Pancreas (tissue), 10 donors: ENCODE measurements around the gene PSMC4. TPM values are rescaled to one million over a fixed set of nuclear protein-coding genes. Genes with fewer than 3 reads are reported as not detected.

Source experiments
- ATAC-seq, 4 donors: fragments of 200-7000 bp; cut with Tn5 transposase; one replicate each; pipeline versions ENCODE4 v1.8.0 to v1.9.1; 2020; ENCODE audit warnings: mild to moderate bottlenecking in 4 of 4, moderate library complexity in 4 of 4
- DNase-seq, 6 donors: peaks; one replicate each; pipeline ENCODE4 v3.0.0-alpha.2; 2020
- FAIRE-seq: peaks from 2 replicates; lab custom pipeline; 2012; peaks lifted over from hg19 to GRCh38; lab: Jason Lieb, UNC
- H3K27ac ChIP-seq, 4 donors: fragments of 200-600 bp; sonication (generic); 1 replicate in 3 of 4; 2 replicates in 1 of 4; pipeline versions ENCODE4 v1.5.0 to v1.8.0; 2020
- H3K27me3 ChIP-seq, 4 donors: fragments of 200-600 bp; one replicate each; pipeline ENCODE4 v1.8.0; 2021
- H3K36me3 ChIP-seq, 3 donors: fragments of 200-600 bp; sonication (generic) in 1 of 3; one replicate each; pipeline versions ENCODE4 v1.5.0 to v1.8.0; 2020 to 2021
- H3K4me1 ChIP-seq, 3 donors: fragments of 200-600 bp; one replicate each; pipeline ENCODE4 v1.8.0; 2021
- H3K4me3 ChIP-seq, 4 donors: fragments of 200-600 bp; sonication (generic) in 2 of 4; one replicate each; pipeline versions ENCODE4 v1.5.0 to v1.8.0; 2020 to 2021
- H3K9me3 ChIP-seq, 4 donors: fragments of 200-600 bp; one replicate each; pipeline ENCODE4 v1.8.0; 2021
- WGBS, 2 donors: extraction: QIAGEN DNeasy Blood & Tissue Kit; methylation state at CpG; one replicate each; pipeline ENCODE4 v1.1.7; 2013; 5-methylcytosine and 5-hydroxymethylcytosine counted together
- intact Hi-C, 3 donors: fragments of 100-400 bp; cut with DNase I; formaldehyde crosslinking; loops; one replicate each; pipeline versions ENCODE4 v1.11.1 to v1.14.2; 2022
- polyA plus RNA-seq, 2 donors: library from polyadenylated mRNA; stranded (reverse); fragments of 200-250 nt; gene quantifications; one replicate each; pipeline ENCODE4 v1.2.3, GENCODE V29; 2013
- total RNA-seq, 6 donors: library from RNA; stranded (reverse); fragmentation: NEBNext Ultra II Directional in 4 of 6; extraction: Animal tissue kit (Norgen Biotek cat#: 25700) in 4 of 6; gene quantifications; one replicate each; pipeline versions ENCODE4 v1.2.1 to v1.2.4, GENCODE V29; 2021 to 2023
- TF ChIP-seq, protein P1 (sequence below), 4 donors: fragments of 200-600 bp; sonication (generic) in 3 of 4; IDR thresholded peaks; one replicate each; pipeline versions ENCODE4 v1.5.0 to v1.8.0; 2021; ENCODE audit warnings: antibody characterized with exemption in 4 of 4
- donor health status: healthy with polysubstance abuse.
- donor health status: DM: no; HTN: no; CAD: no; lungs with moderate emphysema.
- donor health status: DM: no; HTN: no; CAD: no.
- donor health status: control.
- donor health status: control.
- donor health status: Bipolar disorder and iron deficiency.
- donor health status: DM: yes; HTN: yes; CAD: no.
- donor health status: DM: no; HTN: no; CAD: no.
- donor health status: DM: no; HTN: no; CAD: no.
- donor health status: DM: yes; HTN: yes; CAD: no.

PSMC4 gene
- total RNA-seq (10 to 100 TPM; 14.4 to 38.0 (median 28.2) TPM), polyA plus RNA-seq (10 to 100 TPM; 40.4 to 45.2 TPM)

DNA sequence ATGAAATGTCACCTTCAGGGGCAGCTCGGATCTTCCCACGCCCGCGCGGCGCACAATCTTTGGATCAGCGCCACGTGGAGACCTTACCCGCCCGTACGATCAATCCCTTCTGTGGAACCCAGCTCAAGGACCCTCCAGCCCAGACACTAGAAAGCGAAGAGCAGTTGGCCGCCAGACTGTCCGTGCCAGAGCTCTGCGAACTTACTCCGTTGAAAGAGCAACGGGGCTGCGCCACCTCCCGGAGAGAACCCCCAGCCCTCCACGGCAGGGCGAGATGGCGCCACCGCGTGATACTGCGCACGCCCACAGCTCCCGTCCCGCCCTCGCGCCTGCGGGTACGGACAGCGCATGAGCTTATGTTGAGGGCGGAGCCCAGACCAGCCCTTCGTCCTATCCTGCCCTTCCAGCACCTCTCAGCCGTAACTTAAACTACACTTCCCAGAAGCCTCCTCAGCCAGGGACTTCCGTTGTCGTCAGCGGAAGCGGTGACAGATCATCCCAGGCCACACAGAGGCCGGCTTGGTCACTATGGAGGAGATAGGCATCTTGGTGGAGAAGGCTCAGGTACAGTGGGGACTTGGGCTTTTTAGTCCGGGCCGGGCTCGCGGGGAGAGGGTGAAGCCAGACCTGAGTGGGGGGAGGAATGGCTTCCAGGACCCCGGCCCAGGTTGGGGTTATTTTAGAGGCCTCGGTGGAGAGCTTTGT lies at the start of gene PSMC4:
Gene PSMC4 (plus strand): TSS at position 491 of the 705 bp plus-strand sequence. CDS start 38 bp downstream, at position 529.
- peaks cover 0 to 7% (median 6%) of the 10 kb centered on the region in 3 donors for H3K4me1 ChIP-seq
- H3K4me3 ChIP-seq, result peak within 1 kb of the TSS; percentile 60 to 93 (median 75)
- ATAC-seq, result peak; percentile 98 to 99 (median 98)
- FAIRE-seq, result peak; percentile 96
- intact Hi-C loops, result no loop called here
- H3K36me3 ChIP-seq, result peaks cover 0 to 8% (median 8%) of the 10 kb centered on the region in 3 donors
- no peaks in the 10 kb centered on the region for H3K27me3 ChIP-seq
- peak; percentile 98 to 99 (median 98) for DNase-seq
- TF ChIP-seq, protein P1, sequence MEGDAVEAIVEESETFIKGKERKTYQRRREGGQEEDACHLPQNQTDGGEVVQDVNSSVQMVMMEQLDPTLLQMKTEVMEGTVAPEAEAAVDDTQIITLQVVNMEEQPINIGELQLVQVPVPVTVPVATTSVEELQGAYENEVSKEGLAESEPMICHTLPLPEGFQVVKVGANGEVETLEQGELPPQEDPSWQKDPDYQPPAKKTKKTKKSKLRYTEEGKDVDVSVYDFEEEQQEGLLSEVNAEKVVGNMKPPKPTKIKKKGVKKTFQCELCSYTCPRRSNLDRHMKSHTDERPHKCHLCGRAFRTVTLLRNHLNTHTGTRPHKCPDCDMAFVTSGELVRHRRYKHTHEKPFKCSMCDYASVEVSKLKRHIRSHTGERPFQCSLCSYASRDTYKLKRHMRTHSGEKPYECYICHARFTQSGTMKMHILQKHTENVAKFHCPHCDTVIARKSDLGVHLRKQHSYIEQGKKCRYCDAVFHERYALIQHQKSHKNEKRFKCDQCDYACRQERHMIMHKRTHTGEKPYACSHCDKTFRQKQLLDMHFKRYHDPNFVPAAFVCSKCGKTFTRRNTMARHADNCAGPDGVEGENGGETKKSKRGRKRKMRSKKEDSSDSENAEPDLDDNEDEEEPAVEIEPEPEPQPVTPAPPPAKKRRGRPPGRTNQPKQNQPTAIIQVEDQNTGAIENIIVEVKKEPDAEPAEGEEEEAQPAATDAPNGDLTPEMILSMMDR (IDR thresholded peaks at IDR 0.05), result peak; percentile 39 to 65 (median 55)
- peak within 1 kb of the TSS; percentile 61 to 91 (median 79) for H3K27ac ChIP-seq
- no peaks in the 10 kb centered on the region for H3K9me3 ChIP-seq
- 0 to 1% methylated on average over 45 to 47 of the region's 47 CpGs for WGBS, 2 donors

DNA sequence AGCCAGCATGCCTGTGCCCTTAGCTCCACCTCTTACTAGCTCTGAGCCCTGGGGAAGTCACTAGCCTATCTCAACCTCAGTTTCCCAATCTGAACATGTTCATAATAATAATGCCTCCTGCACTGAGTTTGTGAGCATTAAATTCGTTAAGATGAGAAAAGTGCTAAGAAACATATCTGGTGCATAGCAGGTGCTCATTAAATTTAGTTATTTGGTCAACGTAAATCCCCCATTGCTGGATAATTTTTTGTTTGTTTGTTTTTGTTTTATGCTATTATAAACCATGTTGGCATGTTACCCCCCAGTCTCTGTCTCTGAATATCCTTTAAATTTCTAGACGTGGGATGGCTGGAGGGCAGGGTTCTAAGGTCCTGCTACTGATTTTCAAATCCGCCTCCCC lies 47.1 kb upstream of the PSMC4 start:
- Histone ChIP-seq H3K27ac (no peak overlapping the region), H3K4me1 (no peaks in the 10 kb centered on the region), H3K36me3 (no peaks in the 10 kb centered on the region), H3K9me3 (no peaks in the 10 kb centered on the region), H3K4me3 (no peak overlapping the region), H3K27me3 (no peaks in the 10 kb centered on the region)
- 80 to 85% methylated on average over 4 of the region's 4 CpGs for WGBS, 2 donors
- intact Hi-C loops, result no loop called here
- TF ChIP-seq, protein P1 (IDR thresholded peaks at IDR 0.05), result no peak
- DNase-seq (no peak), ATAC-seq (no peak), FAIRE-seq (no peak)

DNA sequence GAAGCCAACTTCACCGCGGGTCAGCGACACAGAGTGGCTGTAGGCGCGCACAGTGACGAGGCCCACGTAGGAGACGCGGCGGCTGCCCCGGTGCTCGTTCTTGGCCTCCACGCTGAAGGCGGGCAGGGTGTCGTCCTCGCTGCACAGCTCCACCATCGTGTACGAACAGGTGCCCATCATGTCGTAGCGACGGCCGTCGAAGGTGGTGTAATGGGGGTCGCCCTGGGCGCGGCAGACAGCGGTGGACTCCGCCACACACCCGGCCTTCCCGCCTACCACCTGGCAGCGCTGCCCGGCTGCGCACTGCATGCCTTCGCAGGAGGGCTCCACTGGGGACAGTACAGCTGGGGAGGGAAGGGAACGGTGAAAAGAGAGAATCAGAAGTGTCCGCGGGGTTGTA lies 46.6 kb upstream of the PSMC4 start:
- Histone ChIP-seq H3K4me3 (no peak overlapping the region), H3K36me3 (no peaks in the 10 kb centered on the region), H3K9me3 (no peaks in the 10 kb centered on the region), H3K4me1 (no peaks in the 10 kb centered on the region), H3K27me3 (no peaks in the 10 kb centered on the region), H3K27ac (no peak overlapping the region)
- no peak for FAIRE-seq
- no peak for ATAC-seq
- DNase-seq, result no peak
- TF ChIP-seq, protein P1 (IDR thresholded peaks at IDR 0.05), result no peak
- WGBS, 2 donors, result 93 to 97% methylated on average over 37 of the region's 37 CpGs
- intact Hi-C loops, result no loop called here

DNA sequence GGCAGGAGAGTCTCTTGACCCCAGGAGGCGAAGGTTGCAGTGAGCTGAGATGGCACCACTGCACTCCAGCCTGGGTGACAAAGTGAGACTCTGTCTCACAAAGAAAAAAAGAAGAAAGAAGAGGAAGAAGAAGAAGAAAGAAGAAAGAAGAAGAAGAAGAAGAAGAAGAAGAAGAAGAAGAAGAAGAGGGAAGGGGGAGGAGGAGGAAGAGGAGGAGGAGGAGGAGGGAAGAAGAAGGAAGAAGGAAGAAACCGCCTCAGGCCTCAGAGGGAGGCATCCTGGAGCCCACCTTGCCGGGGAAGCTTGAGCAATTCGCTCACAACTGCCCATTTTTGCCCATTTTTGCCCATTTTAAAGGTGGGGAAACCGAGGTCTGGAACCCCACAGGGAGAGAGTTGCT lies 46.0 kb upstream of the PSMC4 start:
- no peaks in the 10 kb centered on the region for H3K4me1 ChIP-seq
- WGBS, 2 donors, result 85 to 90% methylated on average over 5 of the region's 5 CpGs
- intact Hi-C loops, result no loop called here
- no peaks in the 10 kb centered on the region for H3K36me3 ChIP-seq
- FAIRE-seq (no peak), ATAC-seq (no peak), DNase-seq (no peak)
- H3K4me3 ChIP-seq, result no peak overlapping the region
- no peak overlapping the region for H3K27ac ChIP-seq
- TF ChIP-seq, protein P1 (IDR thresholded peaks at IDR 0.05), result no peak
- H3K27me3 ChIP-seq, result no peaks in the 10 kb centered on the region
- no peaks in the 10 kb centered on the region for H3K9me3 ChIP-seq

DNA sequence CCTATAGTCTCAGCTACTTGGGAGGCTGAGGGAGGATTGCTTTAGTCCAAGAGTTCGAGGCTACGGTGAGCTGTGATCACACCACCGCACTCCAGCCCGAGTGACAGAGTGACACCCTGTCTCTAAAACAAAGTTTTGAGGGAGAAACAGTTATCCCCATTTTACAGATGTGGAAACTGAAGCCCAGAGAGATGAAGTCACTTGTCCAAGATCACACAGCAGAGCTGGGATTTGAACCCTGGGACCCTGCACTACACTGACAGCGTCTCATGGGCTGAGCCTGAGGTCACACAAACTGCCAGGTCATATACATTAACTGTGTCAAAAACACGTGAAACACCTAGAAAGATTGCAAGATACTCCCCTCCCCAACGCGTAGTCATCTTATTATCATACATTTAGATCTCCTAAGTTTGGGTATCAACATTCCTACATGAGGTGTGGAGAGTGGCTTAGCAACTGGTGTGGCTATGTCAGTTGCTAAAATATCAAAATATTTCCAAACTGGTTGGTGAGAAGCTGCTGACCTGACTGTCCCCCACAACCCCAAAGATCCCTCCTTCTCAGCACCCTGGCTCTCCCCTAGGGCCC lies 44.7 kb upstream of the PSMC4 start:
- Histone ChIP-seq H3K4me3 (no peak overlapping the region), H3K36me3 (no peaks in the 10 kb centered on the region), H3K27ac (no peak overlapping the region), H3K27me3 (no peaks in the 10 kb centered on the region), H3K4me1 (no peaks in the 10 kb centered on the region), H3K9me3 (no peaks in the 10 kb centered on the region)
- DNase-seq, result no peak
- ATAC-seq, result no peak
- FAIRE-seq, result no peak
- 90 to 94% methylated on average over 8 of the region's 8 CpGs for WGBS, 2 donors
- intact Hi-C loops, result no loop called here
- TF ChIP-seq, protein P1 (IDR thresholded peaks at IDR 0.05), result no peak
